OCI-LY1 (cell line): Measurements from ENCODE around the gene FXR1.
"Not testable (repeated sequence)": the region's sequence is repeated elsewhere in the genome, so short reads cannot be mapped to it uniquely, and the experiment has no call there.

Experiments
- EZH2 ChIP-seq: fragments of 200-600 bp; sonication (generic), shearing (Covaris generic); IDR thresholded peaks from 2 replicates; pipeline ENCODE4 v1.8.0; 2017; ENCODE audit warnings: borderline replicate concordance, mixed run types, mild to moderate bottlenecking, antibody characterized with exemption, low read length, moderate library complexity, mixed read lengths
- TF ChIP-seq, protein P1 (sequence below): fragments of 200-600 bp; sonication (generic), shearing (Covaris generic); IDR thresholded peaks from 2 replicates; pipeline ENCODE4 v1.5.1; 2017; ENCODE audit warnings: mild to moderate bottlenecking, antibody characterized with exemption, low read length, moderate library complexity, mixed read lengths

DNA sequence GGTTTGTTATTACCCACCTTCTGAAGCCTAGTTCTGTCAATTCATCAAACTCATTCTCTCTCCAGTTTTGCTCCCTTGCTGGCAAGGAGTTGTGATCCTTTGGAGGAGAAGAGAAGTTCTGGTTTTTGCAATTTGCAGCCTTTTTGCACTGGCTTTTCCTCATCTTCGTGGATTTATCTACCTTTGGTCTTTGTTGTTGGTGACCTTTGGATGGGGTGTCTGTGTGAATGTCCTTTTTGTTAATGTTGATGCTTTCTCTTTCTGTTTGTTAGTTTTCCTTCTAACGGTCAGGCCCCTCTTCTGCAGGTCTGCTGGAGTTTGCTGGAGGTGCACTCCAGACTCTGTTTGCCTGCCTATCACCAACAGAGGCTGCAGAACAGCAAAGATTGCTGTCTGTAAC, 91.0 kb downstream of the FXR1 start:
- TF ChIP-seq, protein P1, sequence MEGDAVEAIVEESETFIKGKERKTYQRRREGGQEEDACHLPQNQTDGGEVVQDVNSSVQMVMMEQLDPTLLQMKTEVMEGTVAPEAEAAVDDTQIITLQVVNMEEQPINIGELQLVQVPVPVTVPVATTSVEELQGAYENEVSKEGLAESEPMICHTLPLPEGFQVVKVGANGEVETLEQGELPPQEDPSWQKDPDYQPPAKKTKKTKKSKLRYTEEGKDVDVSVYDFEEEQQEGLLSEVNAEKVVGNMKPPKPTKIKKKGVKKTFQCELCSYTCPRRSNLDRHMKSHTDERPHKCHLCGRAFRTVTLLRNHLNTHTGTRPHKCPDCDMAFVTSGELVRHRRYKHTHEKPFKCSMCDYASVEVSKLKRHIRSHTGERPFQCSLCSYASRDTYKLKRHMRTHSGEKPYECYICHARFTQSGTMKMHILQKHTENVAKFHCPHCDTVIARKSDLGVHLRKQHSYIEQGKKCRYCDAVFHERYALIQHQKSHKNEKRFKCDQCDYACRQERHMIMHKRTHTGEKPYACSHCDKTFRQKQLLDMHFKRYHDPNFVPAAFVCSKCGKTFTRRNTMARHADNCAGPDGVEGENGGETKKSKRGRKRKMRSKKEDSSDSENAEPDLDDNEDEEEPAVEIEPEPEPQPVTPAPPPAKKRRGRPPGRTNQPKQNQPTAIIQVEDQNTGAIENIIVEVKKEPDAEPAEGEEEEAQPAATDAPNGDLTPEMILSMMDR, result not testable (repeated sequence)
- TF ChIP-seq EZH2, result not testable (repeated sequence)
